Frontal cortex (tissue), 4 donors: Measurements from ENCODE around the gene ZNF687. TPM values are rescaled to one million over a fixed set of nuclear protein-coding genes. Genes with fewer than 3 reads are reported as not detected.

Source experiments
- DNase-seq, 2 donors: peaks; one replicate each; pipeline ENCODE4 v3.0.0; 2012; ENCODE audit warnings: low spot score in 2 of 2
- FAIRE-seq: peaks from 2 replicates; lab custom pipeline; 2012; peaks lifted over from hg19 to GRCh38; lab: Jason Lieb, UNC
- total RNA-seq: library from RNA; depleted of rRNA; stranded (reverse); fragments of >200 nt; gene quantifications from one replicate; pipeline ENCODE4 v1.2.3, GENCODE V29; 2014
- donor health status: control.
- donor health status: control.
- donor health status: control.

ZNF687 gene, protein sequence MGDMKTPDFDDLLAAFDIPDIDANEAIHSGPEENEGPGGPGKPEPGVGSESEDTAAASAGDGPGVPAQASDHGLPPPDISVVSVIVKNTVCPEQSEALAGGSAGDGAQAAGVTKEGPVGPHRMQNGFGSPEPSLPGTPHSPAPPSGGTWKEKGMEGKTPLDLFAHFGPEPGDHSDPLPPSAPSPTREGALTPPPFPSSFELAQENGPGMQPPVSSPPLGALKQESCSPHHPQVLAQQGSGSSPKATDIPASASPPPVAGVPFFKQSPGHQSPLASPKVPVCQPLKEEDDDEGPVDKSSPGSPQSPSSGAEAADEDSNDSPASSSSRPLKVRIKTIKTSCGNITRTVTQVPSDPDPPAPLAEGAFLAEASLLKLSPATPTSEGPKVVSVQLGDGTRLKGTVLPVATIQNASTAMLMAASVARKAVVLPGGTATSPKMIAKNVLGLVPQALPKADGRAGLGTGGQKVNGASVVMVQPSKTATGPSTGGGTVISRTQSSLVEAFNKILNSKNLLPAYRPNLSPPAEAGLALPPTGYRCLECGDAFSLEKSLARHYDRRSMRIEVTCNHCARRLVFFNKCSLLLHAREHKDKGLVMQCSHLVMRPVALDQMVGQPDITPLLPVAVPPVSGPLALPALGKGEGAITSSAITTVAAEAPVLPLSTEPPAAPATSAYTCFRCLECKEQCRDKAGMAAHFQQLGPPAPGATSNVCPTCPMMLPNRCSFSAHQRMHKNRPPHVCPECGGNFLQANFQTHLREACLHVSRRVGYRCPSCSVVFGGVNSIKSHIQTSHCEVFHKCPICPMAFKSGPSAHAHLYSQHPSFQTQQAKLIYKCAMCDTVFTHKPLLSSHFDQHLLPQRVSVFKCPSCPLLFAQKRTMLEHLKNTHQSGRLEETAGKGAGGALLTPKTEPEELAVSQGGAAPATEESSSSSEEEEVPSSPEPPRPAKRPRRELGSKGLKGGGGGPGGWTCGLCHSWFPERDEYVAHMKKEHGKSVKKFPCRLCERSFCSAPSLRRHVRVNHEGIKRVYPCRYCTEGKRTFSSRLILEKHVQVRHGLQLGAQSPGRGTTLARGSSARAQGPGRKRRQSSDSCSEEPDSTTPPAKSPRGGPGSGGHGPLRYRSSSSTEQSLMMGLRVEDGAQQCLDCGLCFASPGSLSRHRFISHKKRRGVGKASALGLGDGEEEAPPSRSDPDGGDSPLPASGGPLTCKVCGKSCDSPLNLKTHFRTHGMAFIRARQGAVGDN
- 4.9 TPM for total RNA-seq

DNA sequence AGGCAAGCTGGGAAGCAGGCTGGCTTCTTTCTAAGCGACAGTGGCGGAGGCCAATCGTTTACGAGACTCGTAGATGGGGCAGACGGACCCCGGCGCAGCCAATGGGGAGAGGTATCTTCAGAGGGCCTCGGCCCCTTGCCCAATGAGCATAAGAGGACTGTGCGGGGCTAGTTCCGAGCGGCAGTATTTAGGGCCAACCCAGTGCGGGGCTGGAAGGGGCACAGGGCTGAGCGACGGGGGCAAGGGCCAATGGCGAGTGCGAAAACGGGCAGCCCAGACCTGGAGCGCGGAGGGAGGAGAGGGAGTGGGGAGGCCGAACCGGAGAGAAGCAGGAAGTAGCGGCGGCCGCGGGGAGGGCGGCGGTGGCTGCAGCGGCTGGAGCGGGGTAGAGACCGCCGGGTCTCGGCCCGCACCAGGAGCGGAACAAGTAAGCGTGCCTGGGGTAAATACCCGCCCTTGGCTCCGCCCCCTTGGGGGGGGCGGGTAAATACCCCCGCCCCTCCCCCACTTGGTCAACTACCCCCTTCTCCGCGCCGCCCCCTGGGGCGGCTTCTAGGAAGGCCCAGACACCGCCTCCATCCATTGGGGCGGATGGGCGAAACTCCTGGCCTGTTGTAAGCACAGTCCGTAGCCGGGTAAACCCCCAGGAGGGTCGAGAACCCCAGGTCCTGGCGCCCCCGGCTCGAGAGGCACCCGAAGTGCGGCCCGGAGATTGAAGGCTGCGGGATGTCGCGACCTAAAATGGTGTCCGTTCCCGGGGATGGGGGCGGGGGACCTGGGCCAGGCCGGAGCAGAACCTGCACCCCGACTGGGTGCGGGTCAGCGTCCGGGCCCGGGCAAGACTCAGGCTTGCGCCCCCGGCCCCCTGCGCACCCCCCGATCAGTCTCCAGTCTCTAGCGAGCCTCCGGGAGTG lies at the start of gene ZNF687:
Gene ZNF687, plus strand, starts transcription at position 331 of the 914 bp plus-strand sequence. CDS start 3,993 bp downstream, outside the sequence.
- FAIRE-seq (peak; percentile 88), DNase-seq (peak; percentile 92 to 95)

DNA sequence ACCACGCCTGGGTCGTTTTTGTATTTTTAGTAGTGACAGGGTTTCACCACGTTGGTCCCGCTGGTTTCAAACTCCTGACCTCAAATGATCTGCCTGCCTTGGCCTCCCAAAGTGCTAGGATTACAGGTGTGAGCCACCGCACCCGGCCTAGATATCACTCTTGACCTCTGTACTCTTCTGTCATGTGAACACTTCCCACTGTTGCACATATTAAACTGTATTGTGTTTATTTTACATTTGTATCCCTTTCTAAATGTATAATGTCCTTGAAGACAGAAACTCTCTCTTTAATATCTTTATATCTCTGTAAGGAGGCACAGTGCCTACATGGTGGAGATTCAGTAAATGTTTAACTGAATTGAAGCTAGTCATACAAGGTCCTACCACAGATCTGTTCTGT lies 46.9 kb upstream of the ZNF687 start:
- FAIRE-seq (no peak), DNase-seq (no peak)

DNA sequence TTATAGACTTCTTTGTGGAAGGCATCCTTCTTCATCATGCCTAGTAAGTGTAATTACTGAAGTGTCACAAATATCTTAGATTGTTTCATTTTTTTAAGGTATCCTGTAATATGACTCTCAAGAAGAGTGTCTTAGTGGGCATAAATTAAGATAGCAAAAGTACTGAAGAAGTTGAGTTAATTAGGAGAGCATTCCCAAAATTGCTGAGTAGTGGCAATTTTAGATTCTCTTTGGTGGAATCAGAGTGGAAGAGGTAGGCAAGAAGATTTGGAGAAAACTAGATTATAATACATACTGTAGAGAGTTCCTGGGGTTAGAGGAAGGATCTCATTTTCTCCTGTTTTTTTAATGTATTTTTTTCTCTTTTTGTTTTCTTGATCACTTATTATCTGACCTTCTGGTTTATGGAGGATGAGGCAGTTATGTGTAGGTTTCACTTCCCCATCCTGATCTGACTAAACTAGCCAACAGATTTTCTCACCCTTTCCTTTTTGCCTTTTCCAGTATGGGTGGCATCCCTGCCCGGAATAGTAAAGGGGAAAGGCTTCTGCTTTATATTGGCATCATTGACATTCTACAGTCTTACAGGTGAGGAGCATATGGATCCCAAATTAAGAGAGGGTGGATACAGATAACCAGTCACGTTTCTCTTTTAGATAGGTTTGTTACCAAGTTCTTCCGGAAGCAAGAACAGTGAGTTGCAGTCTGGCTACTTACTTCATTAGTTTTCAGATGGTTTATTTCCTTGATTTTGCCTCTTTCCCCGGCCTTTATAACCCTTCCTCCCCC lies 44.2 kb upstream of the ZNF687 start:
- FAIRE-seq = no peak
- DNase-seq = no peak

DNA sequence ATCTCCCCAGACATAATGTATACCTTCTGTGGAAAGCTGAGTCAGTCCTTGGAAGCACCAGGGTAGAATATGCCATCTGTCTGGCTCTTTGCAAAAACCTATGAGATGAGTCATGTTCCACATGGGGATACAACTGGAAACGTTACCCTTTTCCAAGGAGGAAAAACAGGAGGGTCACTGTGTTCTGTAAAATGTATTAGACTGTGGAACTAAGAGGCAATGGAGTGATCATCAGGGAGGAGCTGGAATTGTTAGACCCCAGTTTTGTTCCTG lies 43.7 kb upstream of the ZNF687 start:
- FAIRE-seq (no peak), DNase-seq (peak in 1 of 2 donors; percentile 28)

DNA sequence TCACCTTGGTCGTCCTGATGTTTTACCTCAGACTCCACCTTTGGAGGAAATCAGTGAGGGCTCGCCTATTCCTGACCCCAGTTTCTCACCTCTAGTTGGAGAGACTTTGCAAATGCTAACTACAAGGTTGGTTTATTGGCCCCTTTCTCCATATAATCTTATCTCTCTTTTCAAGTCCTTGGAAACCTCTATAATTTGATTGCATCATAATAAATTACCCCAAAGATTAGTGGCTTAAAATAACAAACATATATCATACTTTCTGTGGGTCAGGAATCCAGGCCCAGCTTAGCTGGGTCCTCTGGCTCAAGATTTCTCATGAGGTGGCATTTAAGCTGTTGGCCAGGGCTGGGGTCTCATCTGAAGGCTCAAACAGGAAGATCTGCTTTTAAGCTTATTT lies 39.7 kb upstream of the ZNF687 start:
- no peak for DNase-seq

DNA sequence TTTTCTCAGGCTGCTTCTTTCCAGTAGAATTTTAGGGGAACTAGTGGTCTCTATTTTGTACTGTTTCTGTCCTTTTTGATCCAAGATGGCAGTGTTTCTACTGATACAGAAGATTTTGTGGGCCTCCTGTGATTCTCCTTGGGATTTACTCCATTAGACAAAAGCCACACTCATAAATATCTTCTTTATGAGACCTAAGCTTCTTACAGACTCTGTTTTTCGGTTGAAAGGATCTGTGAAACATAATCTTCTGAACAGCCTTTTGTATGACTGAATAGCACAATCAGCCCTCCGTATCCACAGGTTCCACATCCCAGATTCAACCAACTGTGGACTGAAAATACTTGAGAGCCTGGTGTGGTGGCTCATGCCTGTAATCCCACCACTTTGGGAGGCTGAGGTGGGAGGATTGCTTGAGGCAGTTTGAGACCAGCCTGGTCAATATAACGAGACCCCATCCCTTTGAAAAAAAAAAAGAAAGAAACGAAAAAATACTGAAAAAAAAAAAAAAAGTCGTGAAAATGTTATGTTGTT lies 38.3 kb upstream of the ZNF687 start:
- DNase-seq = no peak
- no peak for FAIRE-seq

More for the DNA sequence above, 39.7 kb upstream of the ZNF687 start:
- no peak for FAIRE-seq

DNA sequence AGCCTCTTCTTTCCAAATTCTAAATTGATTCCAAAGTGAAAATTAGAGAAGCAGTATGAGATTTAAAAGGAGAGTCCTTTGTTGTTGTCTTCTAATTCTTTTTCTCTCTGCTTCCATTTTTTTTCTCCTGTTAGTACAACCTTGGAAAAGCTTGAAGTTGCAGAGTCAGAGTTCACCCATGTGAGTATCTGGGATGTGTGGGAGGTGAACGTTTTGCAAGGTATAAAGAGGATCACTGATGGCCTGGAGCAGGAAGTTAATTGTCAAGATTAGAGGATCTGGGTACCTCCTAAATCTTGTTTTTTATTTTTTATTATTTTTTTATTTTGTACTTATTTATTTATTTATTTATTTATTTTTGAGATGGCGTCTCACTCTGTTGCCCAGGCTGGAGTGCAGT lies 35.3 kb upstream of the ZNF687 start:
- DNase-seq (no peak), FAIRE-seq (no peak)

DNA sequence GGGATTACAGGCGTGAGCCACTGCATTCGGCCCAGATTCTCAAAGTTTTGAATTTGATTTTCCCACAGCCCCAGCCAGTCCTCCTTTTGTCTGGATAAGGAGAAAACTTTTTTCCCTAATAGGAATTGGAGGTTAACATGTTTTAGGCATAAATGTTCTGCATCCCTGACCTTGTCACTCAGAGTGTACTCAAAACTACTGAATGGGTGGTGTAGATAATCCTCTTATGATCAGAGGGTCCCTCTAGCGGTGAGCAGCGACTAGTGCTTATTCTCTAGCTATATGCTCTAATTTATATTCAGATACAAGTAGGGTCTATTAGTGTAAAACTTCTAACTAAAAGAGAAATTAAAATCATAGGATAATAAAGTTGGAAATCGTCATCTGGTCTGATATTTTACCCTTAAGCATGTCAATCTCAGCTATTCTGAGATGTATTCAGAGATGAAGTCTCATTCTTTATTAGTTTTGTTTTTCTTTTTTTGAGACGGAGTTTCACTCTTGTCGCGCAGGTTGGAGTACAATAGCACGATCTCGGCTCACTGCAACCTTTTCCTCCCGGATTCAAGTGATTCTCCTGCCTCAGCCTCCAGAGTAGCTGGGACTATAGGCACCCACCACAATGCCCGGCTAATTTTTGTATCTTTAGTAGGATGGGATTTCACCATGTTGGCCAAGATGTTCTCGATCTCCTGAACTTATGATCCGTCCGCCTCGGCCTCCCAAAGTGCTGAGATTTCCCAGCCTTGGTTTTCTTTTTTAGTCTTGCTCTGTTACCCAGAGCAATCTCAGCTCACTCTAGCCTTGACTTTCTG lies 30.2 kb upstream of the ZNF687 start:
- FAIRE-seq (no peak), DNase-seq (peak; percentile 51 to 67)

DNA sequence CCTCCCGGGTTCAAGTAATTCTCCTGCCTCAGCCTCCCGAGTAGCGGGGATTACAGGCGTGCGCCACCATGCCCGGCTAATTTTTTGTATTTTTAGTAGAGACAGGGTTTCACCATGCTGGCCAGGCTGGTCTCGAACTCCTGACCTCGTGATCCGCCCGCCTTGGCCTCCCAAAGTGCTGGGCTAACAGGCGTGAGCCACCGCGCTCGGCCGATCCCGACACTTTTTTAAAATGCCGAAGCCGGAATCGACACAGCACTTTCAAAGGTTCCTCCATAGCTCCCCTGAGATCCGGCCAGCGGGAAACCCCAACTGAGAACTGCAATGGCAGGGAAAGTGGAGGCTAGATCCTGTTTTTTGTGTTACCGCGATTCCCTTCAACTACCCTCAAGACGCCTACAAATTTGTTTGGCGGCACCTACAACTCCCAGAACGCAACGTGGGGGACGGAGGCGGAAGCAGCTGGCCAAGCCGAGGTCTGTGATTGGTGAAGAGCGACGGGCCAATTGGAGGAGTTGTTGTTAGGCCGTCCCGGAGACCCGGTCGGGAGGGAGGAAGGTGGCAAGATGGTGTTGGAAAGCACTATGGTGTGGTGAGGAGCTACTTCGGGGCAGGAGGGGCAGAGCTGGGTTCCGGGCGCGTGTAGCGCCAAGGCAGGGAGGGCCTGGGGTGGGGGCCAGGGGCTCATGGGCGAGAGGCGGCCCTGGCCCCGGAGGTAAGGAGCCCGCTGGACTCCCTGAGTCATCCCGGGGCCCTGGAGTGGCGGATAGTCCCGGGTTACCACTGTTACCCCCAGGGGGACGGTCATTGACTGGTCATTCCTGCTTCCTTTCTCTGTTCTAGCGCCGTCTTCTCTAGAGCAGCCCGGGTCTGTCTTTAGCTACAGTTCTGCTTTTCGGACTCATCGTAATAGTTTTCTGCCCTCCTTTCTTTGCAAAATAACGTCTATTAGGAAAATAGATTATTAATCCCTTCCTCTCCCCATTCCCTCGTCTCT lies 27.6 kb upstream of the ZNF687 start, which contains the start of gene PSMD4:
Gene PSMD4, plus strand, starts transcription at position 518 of the 997 bp plus-strand sequence. Its CDS starts 49 bp downstream, at position 567.
- peak; percentile 85 to 92 for DNase-seq
- FAIRE-seq = peak; percentile 81

DNA sequence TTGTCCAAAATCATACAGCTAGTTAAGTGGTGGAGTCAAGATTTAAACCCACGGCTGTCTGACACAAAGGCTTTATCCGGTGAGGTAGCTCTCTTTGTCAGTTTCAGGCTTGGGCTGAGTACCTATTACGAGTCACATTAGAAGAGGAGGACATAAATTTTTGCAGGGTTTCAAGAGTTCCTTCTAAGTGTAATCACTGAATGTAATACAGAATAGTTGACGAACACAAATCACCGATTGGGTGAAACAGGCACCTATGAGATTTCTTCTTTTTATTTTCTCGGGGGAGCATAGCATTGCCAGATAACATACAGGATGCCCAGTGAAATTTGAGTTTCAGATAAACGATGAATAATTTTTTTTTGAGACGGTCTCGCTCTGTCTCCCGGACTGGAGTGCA lies 26.7 kb upstream of the ZNF687 start:
- DNase-seq (peak in 1 of 2 donors; percentile 12), FAIRE-seq (no peak)

DNA sequence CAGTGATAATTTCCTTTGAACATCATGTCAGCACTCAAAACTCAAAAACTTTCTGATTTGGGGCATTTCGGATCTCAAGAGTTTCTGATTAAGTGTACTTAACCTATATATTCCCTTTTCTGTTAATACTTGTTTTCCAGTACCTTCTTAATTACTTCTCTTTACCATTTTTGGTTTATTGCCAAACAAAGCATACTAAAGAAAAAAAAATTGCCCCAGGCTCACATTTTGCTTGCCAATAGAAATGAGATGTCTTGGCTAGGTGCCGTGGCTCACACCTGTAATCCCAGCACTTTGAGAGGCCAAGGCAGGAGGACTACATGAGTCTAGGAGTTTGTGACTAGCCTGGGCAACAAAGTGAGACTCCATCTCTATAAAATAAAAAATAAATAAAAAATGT lies 22.7 kb upstream of the ZNF687 start:
- FAIRE-seq (no peak), DNase-seq (no peak)

DNA sequence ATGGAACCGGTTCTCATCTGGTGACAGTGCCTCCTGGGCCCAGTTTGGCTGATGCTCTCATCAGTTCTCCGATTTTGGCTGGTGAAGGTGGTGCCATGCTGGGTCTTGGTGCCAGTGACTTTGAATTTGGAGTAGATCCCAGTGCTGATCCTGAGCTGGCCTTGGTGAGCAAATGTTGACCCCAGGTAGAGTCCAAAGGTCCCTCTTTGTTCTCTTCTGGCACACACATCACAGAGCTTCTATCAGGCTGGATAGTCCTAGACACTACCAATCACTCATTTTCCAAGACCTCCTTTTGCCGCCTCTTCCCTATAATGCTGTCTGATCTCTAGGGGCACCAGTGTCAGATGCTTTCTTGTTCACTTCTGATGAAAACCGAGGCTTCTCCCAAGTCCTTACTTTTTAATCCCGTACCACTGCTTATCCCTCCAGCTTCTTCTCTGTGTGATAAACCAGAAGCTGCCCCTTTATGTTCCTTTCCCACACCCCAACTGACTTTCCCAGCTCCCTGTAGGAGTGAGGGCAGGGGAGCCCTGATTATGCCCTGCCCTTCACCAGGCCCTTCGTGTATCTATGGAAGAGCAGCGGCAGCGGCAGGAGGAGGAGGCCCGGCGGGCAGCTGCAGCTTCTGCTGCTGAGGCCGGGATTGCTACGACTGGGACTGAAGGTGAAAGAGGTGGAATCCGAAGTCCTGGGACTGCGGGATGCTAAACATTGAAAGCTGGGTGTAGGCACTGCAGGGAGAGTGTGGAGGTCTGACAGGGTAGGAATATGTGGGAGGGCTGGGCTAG lies 16.5 kb upstream of the ZNF687 start:
- DNase-seq (no peak), FAIRE-seq (no peak)

DNA sequence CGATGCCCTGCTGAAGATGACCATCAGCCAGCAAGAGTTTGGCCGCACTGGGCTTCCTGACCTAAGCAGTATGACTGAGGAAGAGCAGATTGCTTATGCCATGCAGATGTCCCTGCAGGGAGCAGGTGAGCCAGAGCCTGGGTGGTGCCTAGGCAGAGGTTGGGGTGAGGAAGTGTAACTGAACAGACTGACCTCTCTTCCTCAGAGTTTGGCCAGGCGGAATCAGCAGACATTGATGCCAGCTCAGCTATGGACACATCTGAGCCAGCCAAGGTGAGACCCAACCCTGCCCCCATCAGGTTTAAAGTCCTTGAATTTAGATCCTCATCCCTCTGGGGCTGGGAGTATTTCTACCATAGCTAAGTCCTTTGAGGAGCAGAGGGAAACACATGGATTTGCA lies 15.8 kb upstream of the ZNF687 start:
- FAIRE-seq (no peak), DNase-seq (no peak)

DNA sequence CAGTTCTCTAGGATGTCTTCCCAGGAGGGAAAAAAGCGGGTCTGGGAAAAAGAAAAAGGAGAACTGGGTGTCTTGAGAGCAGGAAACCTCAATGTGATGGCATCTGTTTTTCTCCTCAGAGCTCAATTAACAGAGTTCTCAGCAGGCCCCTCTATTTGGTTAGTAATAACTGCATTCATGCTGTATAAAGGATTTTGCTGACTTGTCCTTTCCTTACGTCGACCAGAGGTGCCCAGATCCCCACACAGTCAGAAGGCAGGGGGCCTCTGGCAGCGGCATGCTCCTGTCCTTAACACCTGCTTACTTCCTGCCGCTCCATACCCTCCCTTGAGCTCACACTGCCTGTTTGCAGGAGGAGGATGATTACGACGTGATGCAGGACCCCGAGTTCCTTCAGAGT lies 15.3 kb upstream of the ZNF687 start:
- no peak for DNase-seq
- no peak for FAIRE-seq

DNA sequence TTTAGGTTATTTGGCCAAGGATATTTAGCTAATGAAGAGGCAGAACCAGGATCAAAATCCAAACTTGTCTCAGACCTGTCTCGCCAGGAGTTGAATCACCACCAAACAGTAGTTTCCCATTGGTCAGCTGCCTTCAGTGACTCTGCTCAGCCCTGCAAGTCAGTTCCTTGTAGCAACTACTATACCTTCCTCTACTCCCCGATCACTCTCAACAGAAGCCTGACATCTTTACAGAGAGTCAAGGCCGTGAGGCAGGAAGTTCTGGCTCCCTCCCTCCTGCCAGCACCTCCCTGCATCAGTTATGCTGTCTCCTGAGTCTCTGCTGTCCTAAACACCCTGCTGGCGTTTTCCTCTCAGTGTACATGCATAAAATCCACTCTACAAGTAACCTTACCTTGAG lies 14.3 kb upstream of the ZNF687 start:
- DNase-seq (no peak), FAIRE-seq (no peak)
